Epithelial cell of esophagus (primary cell): ENCODE data around the gene FOXO6.
A peak's percentile ranks its signal among the peaks of the same experiment; 100 is the strongest.

Experiments used
- DNase-seq: peaks from one replicate; pipeline ENCODE4 v3.0.0; 2010; ENCODE audit warnings: low read depth
- H3K4me3 ChIP-seq: 2 replicates; pipeline ENCODE4 v1.5.1; 2011; ENCODE audit warnings: mild to moderate bottlenecking, low read length, control low read depth
- TF ChIP-seq, protein P1 (sequence below): IDR thresholded peaks from 2 replicates; pipeline ENCODE4 v1.5.1; 2011; ENCODE audit warnings: low read depth, mild to moderate bottlenecking, low read length, control low read depth, inconsistent platforms; ENCODE audit not compliant: insufficient read depth; ENCODE audit errors: missing control alignments

Gene FOXO6

DNA sequence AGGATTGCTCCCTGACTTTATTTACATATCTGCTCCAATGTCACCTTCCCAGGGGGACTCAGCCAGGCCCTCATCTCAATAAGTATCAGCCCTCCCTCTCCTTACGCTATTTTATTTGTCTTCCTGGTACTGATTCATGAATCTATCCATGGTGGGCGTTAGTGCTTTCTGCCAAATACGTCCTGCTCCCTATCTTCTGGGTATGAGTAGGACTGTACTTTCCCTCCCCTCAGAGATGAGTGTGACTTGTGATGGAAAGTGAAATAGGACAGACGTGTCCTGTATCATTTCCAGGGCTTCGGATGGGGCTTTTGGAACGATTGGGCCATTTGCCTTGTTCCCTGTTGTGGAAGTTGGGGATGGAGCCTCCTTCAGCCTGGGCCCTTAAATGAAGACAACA is 47.5 kb downstream of the FOXO6 start:
- no peak for DNase-seq
- TF ChIP-seq, protein P1, sequence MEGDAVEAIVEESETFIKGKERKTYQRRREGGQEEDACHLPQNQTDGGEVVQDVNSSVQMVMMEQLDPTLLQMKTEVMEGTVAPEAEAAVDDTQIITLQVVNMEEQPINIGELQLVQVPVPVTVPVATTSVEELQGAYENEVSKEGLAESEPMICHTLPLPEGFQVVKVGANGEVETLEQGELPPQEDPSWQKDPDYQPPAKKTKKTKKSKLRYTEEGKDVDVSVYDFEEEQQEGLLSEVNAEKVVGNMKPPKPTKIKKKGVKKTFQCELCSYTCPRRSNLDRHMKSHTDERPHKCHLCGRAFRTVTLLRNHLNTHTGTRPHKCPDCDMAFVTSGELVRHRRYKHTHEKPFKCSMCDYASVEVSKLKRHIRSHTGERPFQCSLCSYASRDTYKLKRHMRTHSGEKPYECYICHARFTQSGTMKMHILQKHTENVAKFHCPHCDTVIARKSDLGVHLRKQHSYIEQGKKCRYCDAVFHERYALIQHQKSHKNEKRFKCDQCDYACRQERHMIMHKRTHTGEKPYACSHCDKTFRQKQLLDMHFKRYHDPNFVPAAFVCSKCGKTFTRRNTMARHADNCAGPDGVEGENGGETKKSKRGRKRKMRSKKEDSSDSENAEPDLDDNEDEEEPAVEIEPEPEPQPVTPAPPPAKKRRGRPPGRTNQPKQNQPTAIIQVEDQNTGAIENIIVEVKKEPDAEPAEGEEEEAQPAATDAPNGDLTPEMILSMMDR, result no peak
- no peak overlapping the region for H3K4me3 ChIP-seq

DNA sequence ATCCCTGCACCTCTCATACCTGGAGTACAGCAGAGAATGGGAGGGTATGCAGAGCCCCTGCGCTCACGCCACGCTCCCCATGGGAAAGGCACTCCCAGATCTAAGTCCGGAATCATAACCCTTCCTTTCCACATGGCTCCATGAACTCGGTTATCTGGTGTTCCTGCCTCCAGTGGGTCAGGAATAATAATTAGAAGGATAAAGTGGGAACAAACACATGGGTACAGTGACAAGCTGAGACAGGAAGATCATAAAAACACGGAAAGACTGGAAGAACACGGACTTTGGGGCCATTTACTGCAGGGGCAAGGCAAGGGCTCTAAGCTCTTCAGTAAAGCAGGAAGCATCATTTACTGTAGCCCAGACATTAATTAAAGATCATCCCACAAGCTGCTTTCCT is 48.6 kb downstream of the FOXO6 start:
- TF ChIP-seq, protein P1, result no peak
- DNase-seq, result no peak
- no peak overlapping the region for H3K4me3 ChIP-seq

DNA sequence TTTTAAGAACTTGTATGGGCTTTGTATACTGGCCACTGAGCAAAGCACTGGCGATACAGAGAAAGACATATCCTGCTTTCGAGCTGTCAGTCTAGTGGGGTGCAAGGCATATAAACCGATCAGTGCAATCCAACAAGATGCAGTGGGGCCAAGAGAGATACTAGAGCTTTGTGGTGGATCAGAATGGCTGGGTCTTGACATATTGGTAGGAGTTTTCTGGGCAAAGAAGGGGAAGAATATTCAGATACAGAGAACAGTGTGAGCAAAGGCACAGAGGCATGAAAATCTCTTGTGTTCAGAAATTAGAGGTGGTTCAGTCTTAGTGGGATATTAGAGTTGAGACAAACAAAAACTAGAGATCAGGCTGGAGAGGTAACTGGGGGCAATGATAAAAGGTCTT is 49.2 kb downstream of the FOXO6 start:
- TF ChIP-seq, protein P1, result no peak
- DNase-seq, result no peak
- H3K4me3 ChIP-seq, result no peak overlapping the region

DNA sequence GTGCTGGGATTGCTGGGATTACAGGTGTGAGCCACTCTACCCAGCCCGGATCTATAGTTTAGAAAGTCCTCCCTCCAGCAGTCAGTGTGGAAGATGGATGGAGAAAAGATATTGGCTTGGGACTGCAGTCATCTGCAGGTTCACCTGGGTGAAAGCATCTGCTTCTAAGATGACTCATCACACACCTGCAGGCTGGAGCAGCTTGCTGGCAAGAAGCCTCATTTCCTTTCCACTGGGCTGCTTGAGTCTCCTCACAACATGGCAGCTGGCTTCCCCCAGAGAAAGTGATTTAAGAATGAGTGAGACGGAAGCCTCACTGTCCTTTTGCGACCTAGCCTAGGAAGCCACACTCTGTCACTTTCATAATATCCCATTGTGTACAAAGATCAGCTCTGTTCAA is 50.0 kb downstream of the FOXO6 start:
- TF ChIP-seq, protein P1, result no peak
- DNase-seq, result peak; percentile 72

DNA sequence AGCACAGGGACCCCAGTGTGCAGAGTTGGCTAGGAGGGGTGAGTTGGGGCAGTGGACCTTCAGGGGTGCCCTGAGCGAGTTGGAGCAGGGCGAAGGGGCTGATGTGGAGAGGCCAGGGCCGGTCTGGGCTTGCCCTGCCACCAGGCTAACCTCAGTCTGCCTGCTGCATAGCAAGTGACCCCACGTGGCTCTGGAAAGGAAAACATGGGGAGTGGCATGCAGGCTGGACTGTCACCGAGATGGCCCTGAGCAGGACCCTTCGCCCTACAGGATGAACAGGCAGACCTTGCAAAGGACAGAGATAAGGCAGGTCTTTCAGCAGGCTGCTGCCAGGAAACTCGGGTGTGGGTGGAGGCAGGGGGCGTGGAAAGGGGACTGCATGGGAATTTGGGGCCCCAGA is 51.5 kb downstream of the FOXO6 start:
- no peak overlapping the region for H3K4me3 ChIP-seq
- peak; percentile 30 for DNase-seq
- TF ChIP-seq, protein P1, result no peak

More for the DNA sequence above, 50.0 kb downstream of the FOXO6 start:
- H3K4me3 ChIP-seq, result no peak overlapping the region

DNA sequence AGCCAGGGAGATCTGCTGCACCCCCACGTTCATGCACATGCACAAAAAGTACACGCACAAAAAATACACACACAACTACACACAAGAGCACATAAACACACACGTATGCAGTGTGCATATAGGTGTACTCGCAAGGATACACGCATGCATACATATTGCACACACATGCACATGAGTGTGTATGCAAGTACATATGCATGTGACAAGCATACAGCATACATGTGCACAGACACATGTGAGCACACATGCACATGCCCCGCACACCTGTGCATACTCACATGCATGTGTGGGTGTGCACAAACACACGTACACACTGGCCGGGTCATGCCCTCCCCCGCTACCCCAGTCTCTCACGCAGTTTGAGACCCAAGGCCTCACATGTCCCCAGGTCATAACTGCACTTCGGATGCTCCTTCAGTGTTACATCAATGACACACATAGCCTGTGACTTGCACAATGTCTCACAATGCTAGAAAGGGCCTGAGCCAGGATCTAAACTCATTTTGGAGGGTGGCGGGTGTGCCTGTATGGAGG is 52.6 kb downstream of the FOXO6 start:
- no peak for DNase-seq
- TF ChIP-seq, protein P1, result no peak
- H3K4me3 ChIP-seq, result no peak overlapping the region

DNA sequence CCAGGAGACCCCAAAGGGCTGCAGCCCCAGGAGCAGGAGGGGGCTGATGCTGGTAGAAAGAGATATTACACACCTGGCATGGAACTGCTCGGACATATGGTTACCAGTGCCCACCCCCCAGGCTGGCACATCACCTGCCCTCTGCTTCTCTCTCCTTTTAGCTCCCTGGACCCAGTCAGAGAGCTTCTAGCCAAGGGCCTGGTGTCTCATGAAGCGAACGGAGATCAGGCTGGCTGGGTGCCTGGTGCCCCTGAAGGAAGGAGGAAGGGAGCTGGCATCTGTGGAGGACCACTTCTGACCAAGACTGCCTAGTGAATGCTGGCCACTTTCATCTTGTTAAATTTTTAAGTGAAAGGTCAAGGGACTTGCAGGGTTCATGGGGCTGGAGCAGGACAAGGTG is 53.1 kb downstream of the FOXO6 start:
- no peak for DNase-seq
- H3K4me3 ChIP-seq, result no peak overlapping the region
- TF ChIP-seq, protein P1, result no peak
